Loucy (cell line): ENCODE data around the gene KSR2.

Experiments used
- EZH2phosphoT487 ChIP-seq: fragments of 200-600 bp; IDR thresholded peaks from 2 replicates; pipeline ENCODE4 v1.6.1; 2018; ENCODE audit warnings: antibody characterized with exemption, mild to moderate bottlenecking, moderate library complexity, borderline replicate concordance
- TF ChIP-seq, protein P1 (sequence below): fragments of 200-600 bp; sonication (generic); conservative IDR thresholded peaks from 2 replicates; pipeline ENCODE4 v1.5.1; 2014; ENCODE audit warnings: mild to moderate bottlenecking, antibody characterized with exemption, low read length

- TF ChIP-seq, protein P1, sequence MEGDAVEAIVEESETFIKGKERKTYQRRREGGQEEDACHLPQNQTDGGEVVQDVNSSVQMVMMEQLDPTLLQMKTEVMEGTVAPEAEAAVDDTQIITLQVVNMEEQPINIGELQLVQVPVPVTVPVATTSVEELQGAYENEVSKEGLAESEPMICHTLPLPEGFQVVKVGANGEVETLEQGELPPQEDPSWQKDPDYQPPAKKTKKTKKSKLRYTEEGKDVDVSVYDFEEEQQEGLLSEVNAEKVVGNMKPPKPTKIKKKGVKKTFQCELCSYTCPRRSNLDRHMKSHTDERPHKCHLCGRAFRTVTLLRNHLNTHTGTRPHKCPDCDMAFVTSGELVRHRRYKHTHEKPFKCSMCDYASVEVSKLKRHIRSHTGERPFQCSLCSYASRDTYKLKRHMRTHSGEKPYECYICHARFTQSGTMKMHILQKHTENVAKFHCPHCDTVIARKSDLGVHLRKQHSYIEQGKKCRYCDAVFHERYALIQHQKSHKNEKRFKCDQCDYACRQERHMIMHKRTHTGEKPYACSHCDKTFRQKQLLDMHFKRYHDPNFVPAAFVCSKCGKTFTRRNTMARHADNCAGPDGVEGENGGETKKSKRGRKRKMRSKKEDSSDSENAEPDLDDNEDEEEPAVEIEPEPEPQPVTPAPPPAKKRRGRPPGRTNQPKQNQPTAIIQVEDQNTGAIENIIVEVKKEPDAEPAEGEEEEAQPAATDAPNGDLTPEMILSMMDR: no peak
- no peak for TF ChIP-seq EZH2phosphoT487
Observed at GRCh38 chr12:117574655-117575054, 394.1 kb downstream of the KSR2 start.
